IPS-18c (cell line): ENCODE results near the gene ERP44.
"Not testable (repeated sequence)": the region's sequence is repeated elsewhere in the genome, so short reads cannot be mapped to it uniquely, and the experiment has no call there.

Source experiments
- H3K4me3 ChIP-seq: 2 replicates; pipeline ENCODE4 v1.7.0; 2013; ENCODE audit warnings: low read depth, mild to moderate bottlenecking, low read length, moderate library complexity; ENCODE audit not compliant: insufficient read depth
- H3K9me3 ChIP-seq: one replicate; pipeline ENCODE4 v1.6.1; 2013; ENCODE audit warnings: mild to moderate bottlenecking, low read length, moderate library complexity; ENCODE audit not compliant: control insufficient read depth, insufficient read depth

Gene ERP44

DNA sequence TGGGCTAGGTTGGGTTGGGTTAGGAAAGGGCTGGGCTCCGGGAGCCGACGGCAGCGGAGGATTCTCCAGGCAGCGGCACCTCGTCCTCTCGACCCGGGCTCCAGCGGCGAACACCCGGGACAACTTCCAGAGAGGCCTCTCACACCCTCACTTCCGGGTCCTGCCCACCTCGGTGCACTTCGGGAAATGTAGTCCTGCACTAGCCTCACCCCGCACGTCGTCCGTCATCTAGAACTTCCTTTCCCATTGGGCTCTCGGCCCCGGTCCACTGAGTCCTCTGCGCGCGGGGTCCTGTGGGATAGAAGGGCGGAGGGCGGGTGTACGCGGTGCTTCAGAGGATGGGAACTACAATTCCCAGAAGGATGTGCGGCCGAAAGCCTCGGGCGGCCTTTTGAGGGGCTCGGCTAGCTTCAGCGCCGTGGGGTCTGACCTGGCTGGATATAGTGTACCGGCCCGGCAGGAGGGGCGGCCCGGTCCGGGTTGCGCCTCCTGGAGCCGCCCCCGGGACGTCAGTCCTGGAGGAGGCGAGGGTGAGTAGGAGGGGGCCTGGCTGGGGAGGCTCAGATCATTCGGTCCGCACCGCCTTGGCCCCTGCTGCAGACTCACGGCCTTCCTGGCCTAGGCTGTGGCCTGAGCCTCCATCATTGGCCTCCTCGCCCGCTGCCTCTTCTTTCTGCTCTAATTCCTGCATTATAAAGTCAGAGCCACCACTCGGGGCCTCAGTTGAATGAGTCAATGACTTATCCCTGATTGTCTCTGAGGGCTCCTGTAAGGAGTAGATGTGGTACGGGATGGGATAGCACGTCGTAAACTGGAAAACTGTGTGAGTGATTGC is at the start of gene ERP44, which contains the start of gene INVS:
ERP44 (minus strand) TSS at position 114 of the 835 bp plus-strand sequence. CDS start 160 bp downstream, outside the sequence.
INVS (plus strand) TSS at position 357 of the 835 bp plus-strand sequence. CDS start 5,279 bp downstream, outside the sequence.
- peak within 1 kb of the TSS; percentile 100 for H3K4me3 ChIP-seq
- no peaks in the 10 kb centered on the region for H3K9me3 ChIP-seq

DNA sequence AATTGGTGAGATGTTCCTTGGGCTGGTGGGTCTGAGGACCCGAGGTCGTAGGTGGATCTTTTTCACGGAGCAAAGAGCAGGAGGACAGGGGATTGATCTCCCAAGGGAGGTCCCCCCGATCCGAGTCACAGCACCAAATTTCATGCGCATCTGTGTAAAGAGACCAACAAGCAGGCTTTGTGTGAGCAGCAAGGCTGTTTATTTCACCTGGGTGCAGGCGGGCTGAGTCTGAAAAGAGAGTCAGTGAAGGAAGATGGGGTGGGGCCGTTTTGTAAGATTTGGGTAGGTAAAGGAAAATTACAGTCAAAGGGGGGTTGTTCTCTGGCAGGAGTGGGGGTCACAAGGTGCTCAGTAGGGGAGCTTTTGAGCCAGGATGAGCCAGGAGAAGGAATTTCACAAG is 47.2 kb upstream of the ERP44 start:
- not testable (repeated sequence) for H3K4me3 ChIP-seq

GRCh38 chr9:100145167-100145934 is 46.6 kb upstream of the ERP44 start:
- H3K9me3 ChIP-seq = not testable (repeated sequence)
- H3K4me3 ChIP-seq = peak overlapping the region; percentile 38

More for the DNA sequence above, 47.2 kb upstream of the ERP44 start:
- H3K9me3 ChIP-seq = not testable (repeated sequence)

GRCh38 chr9:100141862-100142261 is 43.1 kb upstream of the ERP44 start:
- H3K4me3 ChIP-seq = not testable (repeated sequence)

GRCh38 chr9:100140303-100140702 is 41.5 kb upstream of the ERP44 start:
- H3K4me3 ChIP-seq, H3K9me3 ChIP-seq: not testable (repeated sequence)

More at GRCh38 chr9:100141862-100142261, 43.1 kb upstream of the ERP44 start:
- H3K9me3 ChIP-seq = not testable (repeated sequence)

DNA sequence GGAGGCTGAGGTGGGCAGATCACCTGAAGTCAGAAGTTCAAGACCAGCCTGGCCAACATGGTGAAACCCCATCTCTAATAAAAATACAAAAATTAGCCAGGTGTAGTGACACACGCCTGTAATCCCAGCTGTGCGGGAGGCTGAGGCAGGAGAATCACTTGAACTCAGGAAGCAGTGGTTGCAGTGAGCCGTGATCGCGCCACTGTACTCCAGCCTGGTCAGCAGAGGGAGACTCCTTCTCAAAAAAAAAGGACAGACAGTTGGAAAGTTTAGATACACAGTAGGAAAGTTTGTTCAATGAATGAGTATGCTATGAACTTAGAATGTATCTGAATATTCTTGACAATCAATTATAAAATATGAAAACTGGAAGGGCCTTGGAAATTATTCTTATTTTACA is 38.0 kb upstream of the ERP44 start:
- not testable (repeated sequence) for H3K9me3 ChIP-seq, H3K4me3 ChIP-seq

- H3K9me3 ChIP-seq = no peaks in the 10 kb centered on the region
- no peak overlapping the region for H3K4me3 ChIP-seq
Observed at GRCh38 chr9:100134731-100135130, 35.9 kb upstream of the ERP44 start.

DNA sequence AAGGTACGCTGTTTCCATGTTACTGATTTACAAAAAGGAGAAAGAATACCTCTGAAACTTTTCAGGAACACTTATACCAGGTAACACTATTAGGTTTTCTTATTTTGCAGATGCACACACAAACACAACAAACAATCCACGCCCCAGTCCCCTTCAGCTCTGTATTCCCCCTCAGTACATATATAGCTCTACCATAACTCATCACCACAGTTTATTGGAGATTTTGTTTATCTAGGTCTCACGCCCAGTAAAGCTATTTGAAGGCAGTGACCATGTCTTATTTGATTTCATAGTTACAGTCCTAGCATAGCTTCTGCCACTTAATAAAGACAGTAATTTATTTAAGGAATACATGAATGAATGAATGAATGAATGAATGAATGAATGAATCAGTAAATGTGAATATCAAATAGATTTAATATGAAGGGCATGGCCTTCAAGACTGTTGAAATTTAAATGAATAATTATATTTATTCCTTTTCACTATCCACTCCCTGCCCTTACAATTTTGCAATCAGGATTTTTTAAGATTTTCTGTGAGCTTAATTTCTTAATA is 33.2 kb upstream of the ERP44 start:
- Histone ChIP-seq H3K4me3 (no peak overlapping the region), H3K9me3 (no peaks in the 10 kb centered on the region)

- no peaks in the 10 kb centered on the region for H3K9me3 ChIP-seq
- no peak overlapping the region for H3K4me3 ChIP-seq
Observed at GRCh38 chr9:100131216-100131615, 32.4 kb upstream of the ERP44 start.

GRCh38 chr9:100129772-100130171 is 31.0 kb upstream of the ERP44 start:
- no peak overlapping the region for H3K4me3 ChIP-seq
- H3K9me3 ChIP-seq = no peaks in the 10 kb centered on the region

GRCh38 chr9:100126423-100126822 is 27.6 kb upstream of the ERP44 start:
- Histone ChIP-seq H3K4me3 (no peak overlapping the region), H3K9me3 (no peaks in the 10 kb centered on the region)

DNA sequence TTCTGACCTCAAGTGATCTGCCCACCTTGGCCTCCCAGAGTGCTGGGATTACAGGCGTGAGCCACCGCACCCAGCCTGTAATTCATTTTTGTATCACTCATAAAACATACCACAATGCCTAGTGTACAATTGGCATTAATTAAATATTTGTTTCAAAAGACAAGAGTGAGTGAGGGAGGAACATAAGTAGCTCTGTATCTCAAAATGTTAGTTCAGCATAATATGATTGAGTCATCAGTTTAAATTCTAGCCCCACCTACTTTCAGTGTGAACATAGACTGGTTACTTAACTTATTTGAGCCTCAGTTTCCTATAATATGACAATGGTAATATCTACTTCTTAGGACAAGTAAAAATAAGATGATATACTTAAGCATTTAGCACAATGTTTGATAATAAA is 27.1 kb upstream of the ERP44 start:
- H3K4me3 ChIP-seq = no peak overlapping the region
- H3K9me3 ChIP-seq = no peaks in the 10 kb centered on the region

- no peak overlapping the region for H3K4me3 ChIP-seq
- no peaks in the 10 kb centered on the region for H3K9me3 ChIP-seq
Observed at GRCh38 chr9:100125236-100125635, 26.4 kb upstream of the ERP44 start.

DNA sequence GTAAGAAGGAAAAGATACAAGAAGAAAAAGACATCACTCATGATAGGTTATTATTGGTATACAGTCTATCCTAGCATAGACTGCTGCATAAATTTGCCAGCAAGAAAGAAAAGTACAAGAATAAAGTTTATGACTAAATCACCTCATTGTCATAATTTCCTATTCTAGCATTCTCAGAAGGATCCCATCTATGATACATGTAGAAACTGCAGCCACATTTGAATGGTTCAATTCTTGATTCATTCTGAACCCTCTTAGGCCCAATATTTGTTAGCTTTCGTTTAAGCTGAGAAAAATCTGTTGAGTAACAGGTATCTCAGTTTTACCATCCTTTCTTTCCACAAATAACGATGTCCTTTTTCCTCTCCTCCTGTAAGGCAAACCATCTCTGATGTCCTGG is 21.5 kb upstream of the ERP44 start:
- Histone ChIP-seq H3K4me3 (no peak overlapping the region), H3K9me3 (peaks cover 2% of the 10 kb centered on the region)

- peaks cover 2% of the 10 kb centered on the region for H3K9me3 ChIP-seq
- H3K4me3 ChIP-seq = no peak overlapping the region
Observed at GRCh38 chr9:100117316-100117715, 18.5 kb upstream of the ERP44 start.

DNA sequence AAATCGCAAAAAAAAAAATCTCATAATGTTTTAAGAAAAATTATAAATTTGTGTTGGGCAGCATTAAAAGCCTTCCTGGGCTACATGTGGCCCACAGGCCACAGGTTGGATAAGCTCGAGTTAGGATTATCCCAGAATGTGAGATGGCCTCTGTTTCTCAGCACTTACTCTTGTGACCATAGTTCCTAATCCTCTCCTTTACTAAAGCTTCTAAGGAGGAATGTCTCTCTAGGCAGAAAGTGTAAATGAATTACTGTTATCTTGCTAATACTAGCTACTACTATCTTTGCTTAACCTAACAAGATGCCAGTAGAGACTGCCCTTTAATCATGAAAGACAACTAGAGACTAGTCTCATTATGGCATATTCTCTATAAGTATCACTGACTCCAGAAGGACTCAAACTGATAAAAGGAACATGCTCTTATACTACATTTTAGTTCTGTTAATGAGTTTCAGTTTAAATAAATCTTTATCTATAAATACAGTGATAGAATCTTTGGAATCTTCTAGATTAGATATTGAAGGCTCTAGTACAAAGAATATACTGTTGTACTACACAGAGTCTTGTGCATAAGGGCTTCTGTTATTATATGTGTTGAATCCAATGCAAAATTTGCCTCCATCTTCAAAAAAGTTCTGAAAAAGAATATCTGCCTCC is 14.0 kb upstream of the ERP44 start:
- H3K9me3 ChIP-seq = peaks cover under 1% of the 10 kb centered on the region
- no peak overlapping the region for H3K4me3 ChIP-seq

DNA sequence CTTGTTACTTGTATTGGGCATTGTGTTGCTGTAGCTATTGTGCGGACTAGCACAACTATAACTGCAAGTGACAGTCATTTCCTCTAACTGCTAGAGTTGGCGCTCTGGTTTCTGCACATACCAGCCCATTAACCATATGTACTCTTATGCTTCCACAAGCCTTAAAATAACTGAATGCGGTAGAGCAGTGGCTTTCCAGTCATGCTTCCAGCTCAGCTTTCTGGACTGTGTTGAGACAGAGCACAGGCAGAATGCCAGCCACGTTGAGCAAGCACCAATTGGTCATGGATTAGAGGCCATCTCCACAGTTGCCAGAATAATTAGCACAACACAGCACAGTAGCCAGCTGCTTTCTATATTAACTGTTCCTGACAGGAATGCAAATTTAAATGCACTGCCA is 12.4 kb upstream of the ERP44 start:
- H3K4me3 ChIP-seq = no peak overlapping the region
- H3K9me3 ChIP-seq = no peaks in the 10 kb centered on the region
